Choroid plexus epithelial cell (primary cell): Measurements from ENCODE around the gene RASGEF1C.

Experiments used
- DNase-seq: peaks from one replicate; pipeline ENCODE4 v3.0.0-alpha.2; 2010; ENCODE audit warnings: low read depth
- H3K4me3 ChIP-seq: 2 replicates; pipeline ENCODE4 v1.5.1; 2011; ENCODE audit warnings: low read depth, mild to moderate bottlenecking, control low read depth, low read length, moderate library complexity
- CTCF ChIP-seq: conservative IDR thresholded peaks from 2 replicates; pipeline ENCODE4 v1.5.1; 2011; ENCODE audit warnings: low read depth, mild to moderate bottlenecking, control low read depth, inconsistent platforms, low read length, moderate library complexity

RASGEF1C gene

GRCh38 chr5:180122875-180123274, 86.1 kb downstream of the RASGEF1C start:
- TF ChIP-seq CTCF, result no peak

GRCh38 chr5:180121826-180122413, 87.1 kb downstream of the RASGEF1C start:
- DNase-seq, result no peak
- TF ChIP-seq CTCF, result no peak
- H3K4me3 ChIP-seq, result no peak overlapping the region

More at GRCh38 chr5:180122875-180123274, 86.1 kb downstream of the RASGEF1C start:
- no peak overlapping the region for H3K4me3 ChIP-seq
- no peak for DNase-seq

- TF ChIP-seq CTCF, result no peak
- no peak overlapping the region for H3K4me3 ChIP-seq
- DNase-seq, result no peak
Measured at GRCh38 chr5:180120237-180121101, 88.5 kb downstream of the RASGEF1C start.

GRCh38 chr5:180119903-180120236, 89.1 kb downstream of the RASGEF1C start:
- DNase-seq, result no peak
- H3K4me3 ChIP-seq, result no peak overlapping the region
- TF ChIP-seq CTCF, result no peak

GRCh38 chr5:180119031-180119902, 89.7 kb downstream of the RASGEF1C start:
- H3K4me3 ChIP-seq, result no peak overlapping the region
- TF ChIP-seq CTCF, result no peak
- no peak for DNase-seq

GRCh38 chr5:180118391-180118791, 90.6 kb downstream of the RASGEF1C start:
- no peak for TF ChIP-seq CTCF
- DNase-seq, result no peak
- H3K4me3 ChIP-seq, result no peak overlapping the region
